WTC11 (cell line): ENCODE data around the gene CD8B. TPM values are rescaled to one million over a fixed set of nuclear protein-coding genes. Genes with fewer than 3 reads are reported as not detected.

ENCODE experiments used
- ATAC-seq: fragments of 200-7000 bp; cut with Tn5 transposase; 2 replicates; pipeline ENCODE4 v1.10.0; 2021; ENCODE audit warnings: mild to moderate bottlenecking, moderate library complexity
- CTCF ChIA-PET: fragments of 300-600 bp; sonication (Branson Sonifier 250); formaldehyde crosslinking; loops from one replicate; lab custom pipeline; 2021; ENCODE audit warnings: antibody characterized with exemption; lab: Charles Lee
- POLR2A ChIA-PET: fragments of 350-600 bp; sonication (Branson Sonifier 250); formaldehyde crosslinking; loops from one replicate; lab custom pipeline; 2021; ENCODE audit warnings: antibody characterized with exemption; lab: Charles Lee
- DNase-seq: peaks from one replicate; pipeline ENCODE4 v3.0.0; 2021; ENCODE audit warnings: low spot score
- H3K27ac Mint-ChIP-seq: 2 replicates; pipeline ENCODE4 v1.8.0; 2021; ENCODE audit warnings: mixed read lengths
- H3K27me3 Mint-ChIP-seq: 2 replicates; pipeline ENCODE4 v1.8.0; 2021; ENCODE audit warnings: low read depth, mild to moderate bottlenecking, moderate library complexity, mixed read lengths
- H3K36me3 Mint-ChIP-seq: 2 replicates; pipeline ENCODE4 v1.8.0; 2021; ENCODE audit warnings: mixed read lengths
- H3K4me1 Mint-ChIP-seq: 2 replicates; pipeline ENCODE4 v1.8.0; 2022; ENCODE audit warnings: mixed read lengths
- H3K4me3 Mint-ChIP-seq: 2 replicates; pipeline ENCODE4 v1.8.0; 2021; ENCODE audit warnings: mild to moderate bottlenecking, moderate library complexity, mixed read lengths
- H3K9me3 Mint-ChIP-seq: 2 replicates; pipeline ENCODE4 v1.8.0; 2021; ENCODE audit warnings: mixed read lengths
- CREB1 ChIP-seq: sonication (generic); formaldehyde crosslinking; IDR thresholded peaks from 2 replicates; pipeline ENCODE4 v1.8.0; 2023; ENCODE audit warnings: mild to moderate bottlenecking, missing genetic modification reagents
- ELF4 ChIP-seq: sonication (generic); formaldehyde crosslinking; IDR thresholded peaks from 2 replicates; pipeline ENCODE4 v1.8.1; 2022; ENCODE audit warnings: low read depth, mild to moderate bottlenecking, moderate library complexity, missing genetic modification reagents
- ESRRA ChIP-seq: sonication (generic); formaldehyde crosslinking; IDR thresholded peaks from 2 replicates; pipeline ENCODE4 v1.8.1; 2022; ENCODE audit warnings: mild to moderate bottlenecking, missing genetic modification reagents, borderline replicate concordance
- FOXJ3 ChIP-seq: sonication (generic); formaldehyde crosslinking; IDR thresholded peaks from 2 replicates; pipeline ENCODE4 v1.9.0; 2021; ENCODE audit warnings: missing genetic modification reagents, mild to moderate bottlenecking, borderline replicate concordance
- GRHL2 ChIP-seq: fragments of 250-450 bp; sonication (Bioruptor Pico); IDR thresholded peaks from 2 replicates; pipeline ENCODE4 v1.8.0; 2022; ENCODE audit warnings: mild to moderate bottlenecking, moderate library complexity; ENCODE audit not compliant: insufficient replicate concordance, severe bottlenecking
- GTF2I ChIP-seq: fragments of 250-450 bp; sonication (Bioruptor Pico); conservative IDR thresholded peaks from 2 replicates; pipeline ENCODE4 v1.4.0; 2021; ENCODE audit warnings: mild to moderate bottlenecking
- JAZF1 ChIP-seq: fragments of 250-450 bp; sonication (Bioruptor Pico); IDR thresholded peaks from 2 replicates; pipeline ENCODE4 v1.9.0; 2021; ENCODE audit warnings: moderate library complexity, mild to moderate bottlenecking, inconsistent platforms
- JUN ChIP-seq: sonication (generic); formaldehyde crosslinking; IDR thresholded peaks from 2 replicates; pipeline ENCODE4 v1.8.0; 2023; ENCODE audit warnings: mild to moderate bottlenecking, missing genetic modification reagents
- NFYB ChIP-seq: sonication (generic); formaldehyde crosslinking; conservative IDR thresholded peaks from 2 replicates; pipeline ENCODE4 v1.8.0; 2022; ENCODE audit warnings: low read depth, missing genetic modification reagents
- PRRX2 ChIP-seq: fragments of 250-450 bp; sonication (Bioruptor Pico); IDR thresholded peaks from 2 replicates; pipeline ENCODE4 v1.8.0; 2021; ENCODE audit warnings: mild to moderate bottlenecking
- SMAD4 ChIP-seq: sonication (generic); formaldehyde crosslinking; IDR thresholded peaks from 2 replicates; pipeline ENCODE4 v1.8.0; 2022; ENCODE audit warnings: mild to moderate bottlenecking, missing genetic modification reagents
- TP53 ChIP-seq: sonication (generic); formaldehyde crosslinking; IDR thresholded peaks from 2 replicates; pipeline ENCODE4 v1.8.1; 2023; ENCODE audit warnings: mild to moderate bottlenecking, missing genetic modification reagents
- ZNF423 ChIP-seq: fragments of 250-450 bp; sonication (Bioruptor Pico); IDR thresholded peaks from 2 replicates; pipeline ENCODE4 v2.1.2; 2022; ENCODE audit warnings: mild to moderate bottlenecking, moderate library complexity
- total RNA-seq: library from RNA; stranded (reverse); gene quantifications from 3 replicates; pipeline ENCODE4 v1.2.3, GENCODE V29; 2021
- TF ChIP-seq, protein P1 (sequence below): sonication (generic); formaldehyde crosslinking; IDR thresholded peaks from 2 replicates; pipeline ENCODE4 v1.8.1; 2023; ENCODE audit warnings: mild to moderate bottlenecking, missing genetic modification reagents, borderline replicate concordance
- TF ChIP-seq, protein P2 (sequence below): sonication (generic); formaldehyde crosslinking; IDR thresholded peaks from 2 replicates; pipeline ENCODE4 v1.8.0; 2022; ENCODE audit warnings: mild to moderate bottlenecking, missing genetic modification reagents
- TF ChIP-seq, protein P3 (sequence below): fragments of 250-450 bp; sonication (Bioruptor Pico); IDR thresholded peaks from 2 replicates; pipeline ENCODE4 v2.1.2; 2022; ENCODE audit warnings: mild to moderate bottlenecking, moderate library complexity
- TF ChIP-seq, protein P4 (sequence below): sonication (generic); formaldehyde crosslinking; IDR thresholded peaks from 2 replicates; pipeline ENCODE4 v1.8.0; 2022; ENCODE audit warnings: mild to moderate bottlenecking, missing genetic modification reagents

The CD8B gene
- total RNA-seq, 1 experiment from 2014 or later, result 0.70 TPM

DNA sequence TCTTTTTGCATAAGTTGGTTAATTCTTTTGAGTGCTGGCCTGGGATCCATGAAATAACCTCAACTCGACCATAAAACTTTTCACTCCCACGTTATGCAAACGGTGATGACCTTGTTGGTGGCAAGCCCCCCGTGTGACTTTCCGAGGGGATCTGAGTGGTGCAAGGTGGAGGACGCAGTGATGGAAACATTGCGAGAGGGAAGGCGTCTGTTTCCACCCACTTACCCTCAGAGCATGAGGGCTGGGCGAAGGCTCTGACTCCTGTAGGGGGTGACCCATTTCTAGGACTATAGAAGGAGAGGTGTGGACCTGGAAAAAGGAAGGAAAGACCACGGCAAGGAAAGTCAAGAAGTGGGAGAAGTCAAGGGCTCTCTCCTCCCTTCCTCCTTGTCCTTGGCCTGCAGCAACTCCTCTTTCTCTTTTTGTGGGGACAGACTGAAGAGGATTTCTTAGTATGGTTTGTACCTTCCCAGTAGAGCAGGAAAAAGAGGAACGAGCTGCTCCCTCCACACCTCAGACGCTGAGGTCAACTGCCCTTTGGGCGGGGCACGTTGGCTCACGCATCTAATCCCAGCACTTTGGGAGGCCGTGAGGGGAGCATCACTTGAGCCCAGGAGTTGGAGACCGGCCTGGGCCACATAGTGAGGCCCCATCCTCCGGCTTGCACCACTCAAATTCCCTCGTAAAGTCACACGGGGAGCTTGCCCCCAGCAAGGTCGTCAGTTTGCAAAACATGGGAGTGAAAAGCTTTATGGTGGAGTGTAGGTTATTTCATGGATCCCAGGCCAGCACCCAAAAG is 55.4 kb downstream of the CD8B start (continued):
- TF ChIP-seq, protein P1, sequence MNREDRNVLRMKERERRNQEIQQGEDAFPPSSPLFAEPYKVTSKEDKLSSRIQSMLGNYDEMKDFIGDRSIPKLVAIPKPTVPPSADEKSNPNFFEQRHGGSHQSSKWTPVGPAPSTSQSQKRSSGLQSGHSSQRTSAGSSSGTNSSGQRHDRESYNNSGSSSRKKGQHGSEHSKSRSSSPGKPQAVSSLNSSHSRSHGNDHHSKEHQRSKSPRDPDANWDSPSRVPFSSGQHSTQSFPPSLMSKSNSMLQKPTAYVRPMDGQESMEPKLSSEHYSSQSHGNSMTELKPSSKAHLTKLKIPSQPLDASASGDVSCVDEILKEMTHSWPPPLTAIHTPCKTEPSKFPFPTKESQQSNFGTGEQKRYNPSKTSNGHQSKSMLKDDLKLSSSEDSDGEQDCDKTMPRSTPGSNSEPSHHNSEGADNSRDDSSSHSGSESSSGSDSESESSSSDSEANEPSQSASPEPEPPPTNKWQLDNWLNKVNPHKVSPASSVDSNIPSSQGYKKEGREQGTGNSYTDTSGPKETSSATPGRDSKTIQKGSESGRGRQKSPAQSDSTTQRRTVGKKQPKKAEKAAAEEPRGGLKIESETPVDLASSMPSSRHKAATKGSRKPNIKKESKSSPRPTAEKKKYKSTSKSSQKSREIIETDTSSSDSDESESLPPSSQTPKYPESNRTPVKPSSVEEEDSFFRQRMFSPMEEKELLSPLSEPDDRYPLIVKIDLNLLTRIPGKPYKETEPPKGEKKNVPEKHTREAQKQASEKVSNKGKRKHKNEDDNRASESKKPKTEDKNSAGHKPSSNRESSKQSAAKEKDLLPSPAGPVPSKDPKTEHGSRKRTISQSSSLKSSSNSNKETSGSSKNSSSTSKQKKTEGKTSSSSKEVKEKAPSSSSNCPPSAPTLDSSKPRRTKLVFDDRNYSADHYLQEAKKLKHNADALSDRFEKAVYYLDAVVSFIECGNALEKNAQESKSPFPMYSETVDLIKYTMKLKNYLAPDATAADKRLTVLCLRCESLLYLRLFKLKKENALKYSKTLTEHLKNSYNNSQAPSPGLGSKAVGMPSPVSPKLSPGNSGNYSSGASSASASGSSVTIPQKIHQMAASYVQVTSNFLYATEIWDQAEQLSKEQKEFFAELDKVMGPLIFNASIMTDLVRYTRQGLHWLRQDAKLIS, result no peak
- no peak for TF ChIP-seq ELF4

DNA sequence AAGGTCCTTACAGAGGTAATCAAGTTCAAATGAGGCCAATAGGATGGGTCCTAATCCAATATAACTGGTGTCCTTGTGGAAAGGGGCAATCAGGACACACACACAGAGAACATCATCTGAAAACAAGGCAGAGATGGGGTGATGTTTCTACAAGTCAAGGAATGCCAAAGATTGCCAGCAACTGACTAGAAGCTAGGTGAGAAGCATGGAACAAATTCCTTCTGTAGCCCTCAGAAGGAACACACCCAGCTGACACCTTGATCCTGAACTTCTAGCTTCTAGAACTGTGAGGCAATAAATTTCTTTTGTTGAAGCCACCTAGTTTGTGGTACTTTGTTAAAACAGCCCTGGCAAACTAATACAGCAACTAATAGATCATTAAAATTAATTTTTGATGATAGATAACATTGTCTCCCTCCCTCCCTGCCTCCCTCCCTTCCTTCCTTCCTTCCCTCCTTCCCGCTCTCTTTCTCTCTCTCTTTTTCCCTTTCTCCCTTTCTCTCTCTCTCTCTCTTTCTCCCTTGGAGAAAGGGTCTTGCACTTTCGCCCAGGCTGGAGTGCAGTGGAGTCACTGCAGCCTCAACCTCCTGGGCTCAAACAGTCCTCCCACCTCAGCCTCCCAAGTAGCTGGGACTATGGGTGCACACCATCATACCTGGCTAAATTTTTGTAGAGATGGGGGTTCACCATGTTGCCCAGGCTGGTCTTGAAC is 60.7 kb downstream of the CD8B start:
- CTCF ChIA-PET, result no interaction called here

DNA sequence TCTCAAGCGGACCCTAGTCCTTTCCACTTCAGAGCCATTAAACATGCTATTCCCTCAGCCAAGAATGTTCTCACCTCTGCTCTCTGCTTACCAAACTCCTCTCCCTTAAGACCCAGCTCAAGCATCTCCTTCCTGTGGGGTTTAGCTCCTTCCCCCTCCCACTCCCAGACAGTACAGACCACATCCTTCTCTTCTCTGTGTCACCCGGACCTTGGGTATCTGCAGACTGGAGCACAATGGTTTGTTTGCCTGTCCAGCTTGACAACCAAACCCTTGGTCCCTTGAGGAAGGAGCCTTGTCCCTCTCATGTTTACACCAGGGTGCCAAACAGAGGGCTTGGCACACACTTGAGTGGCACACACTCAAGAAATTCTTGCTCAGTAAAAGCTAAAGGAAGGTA is 66.8 kb downstream of the CD8B start:
- peaks cover 67% of the 10 kb centered on the region for H3K27me3 Mint-ChIP-seq
- CTCF ChIA-PET, result no interaction called here

More for the DNA sequence above, 60.7 kb downstream of the CD8B start:
- ATAC-seq (no peak), DNase-seq (no peak)
- H3K9me3 Mint-ChIP-seq, result peaks cover 14% of the 10 kb centered on the region
- TF ChIP-seq, protein P2, sequence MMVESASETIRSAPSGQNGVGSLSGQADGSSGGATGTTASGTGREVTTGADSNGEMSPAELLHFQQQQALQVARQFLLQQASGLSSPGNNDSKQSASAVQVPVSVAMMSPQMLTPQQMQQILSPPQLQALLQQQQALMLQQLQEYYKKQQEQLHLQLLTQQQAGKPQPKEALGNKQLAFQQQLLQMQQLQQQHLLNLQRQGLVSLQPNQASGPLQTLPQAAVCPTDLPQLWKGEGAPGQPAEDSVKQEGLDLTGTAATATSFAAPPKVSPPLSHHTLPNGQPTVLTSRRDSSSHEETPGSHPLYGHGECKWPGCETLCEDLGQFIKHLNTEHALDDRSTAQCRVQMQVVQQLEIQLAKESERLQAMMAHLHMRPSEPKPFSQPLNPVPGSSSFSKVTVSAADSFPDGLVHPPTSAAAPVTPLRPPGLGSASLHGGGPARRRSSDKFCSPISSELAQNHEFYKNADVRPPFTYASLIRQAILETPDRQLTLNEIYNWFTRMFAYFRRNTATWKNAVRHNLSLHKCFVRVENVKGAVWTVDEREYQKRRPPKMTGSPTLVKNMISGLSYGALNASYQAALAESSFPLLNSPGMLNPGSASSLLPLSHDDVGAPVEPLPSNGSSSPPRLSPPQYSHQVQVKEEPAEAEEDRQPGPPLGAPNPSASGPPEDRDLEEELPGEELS (CRISPR knock-in tag), result no peak
- TF ChIP-seq FOXJ3 (CRISPR knock-in tag) (no peak), ESRRA (no peak), ZNF423 (CRISPR knock-in tag) (no peak), GRHL2 (CRISPR knock-in tag) (no peak)
- no peak overlapping the region for H3K4me3 Mint-ChIP-seq
- peaks cover 14% of the 10 kb centered on the region for H3K36me3 Mint-ChIP-seq
- no peak overlapping the region for H3K27ac Mint-ChIP-seq
- H3K4me1 Mint-ChIP-seq, result no peaks in the 10 kb centered on the region
- POLR2A ChIA-PET, result no interaction called here
- peaks cover 18% of the 10 kb centered on the region for H3K27me3 Mint-ChIP-seq

DNA sequence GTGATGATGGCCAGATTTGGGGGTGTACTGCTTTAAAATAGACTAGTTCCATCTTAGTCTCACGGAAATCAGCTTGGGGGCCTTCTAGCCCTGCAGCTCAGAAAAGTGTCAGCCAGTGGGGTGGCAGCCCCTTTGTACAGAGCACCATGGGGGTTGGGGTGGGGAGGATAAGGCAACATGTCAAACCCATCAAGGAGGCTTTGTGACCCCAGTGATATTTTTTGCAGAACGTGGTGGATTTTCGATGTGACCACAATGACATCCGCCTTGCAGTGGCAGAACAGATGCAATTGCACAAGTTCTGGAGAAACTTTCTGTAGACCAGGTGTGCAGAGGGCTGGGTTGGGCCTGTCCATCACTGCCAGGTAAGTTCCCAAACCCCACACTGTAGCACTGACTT is 67.9 kb downstream of the CD8B start:
- no peak overlapping the region for H3K4me3 Mint-ChIP-seq
- ChIA-PET CTCF (no interaction called here), POLR2A (no interaction called here)
- DNase-seq (no peak), ATAC-seq (no peak)
- peaks cover 17% of the 10 kb centered on the region for H3K4me1 Mint-ChIP-seq
- H3K36me3 Mint-ChIP-seq, result peaks cover 19% of the 10 kb centered on the region
- peaks cover 78% of the 10 kb centered on the region for H3K27me3 Mint-ChIP-seq
- no peak overlapping the region for H3K27ac Mint-ChIP-seq
- H3K9me3 Mint-ChIP-seq, result peaks cover 26% of the 10 kb centered on the region
- no peak for TF ChIP-seq TP53
- TF ChIP-seq CREB1 (CRISPR knock-in tag), result no peak
- TF ChIP-seq SMAD4 (CRISPR knock-in tag), result no peak
- no peak for TF ChIP-seq FOXJ3 (CRISPR knock-in tag)
- TF ChIP-seq NFYB (CRISPR knock-in tag), result no peak
- no peak for TF ChIP-seq JUN (CRISPR knock-in tag)
- TF ChIP-seq, protein P3, sequence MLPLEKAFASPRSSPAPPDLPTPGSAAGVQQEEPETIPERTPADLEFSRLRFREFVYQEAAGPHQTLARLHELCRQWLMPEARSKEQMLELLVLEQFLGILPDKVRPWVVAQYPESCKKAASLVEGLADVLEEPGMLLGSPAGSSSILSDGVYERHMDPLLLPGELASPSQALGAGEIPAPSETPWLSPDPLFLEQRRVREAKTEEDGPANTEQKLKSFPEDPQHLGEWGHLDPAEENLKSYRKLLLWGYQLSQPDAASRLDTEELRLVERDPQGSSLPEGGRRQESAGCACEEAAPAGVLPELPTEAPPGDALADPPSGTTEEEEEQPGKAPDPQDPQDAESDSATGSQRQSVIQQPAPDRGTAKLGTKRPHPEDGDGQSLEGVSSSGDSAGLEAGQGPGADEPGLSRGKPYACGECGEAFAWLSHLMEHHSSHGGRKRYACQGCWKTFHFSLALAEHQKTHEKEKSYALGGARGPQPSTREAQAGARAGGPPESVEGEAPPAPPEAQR (CRISPR knock-in tag), result no peak
- TF ChIP-seq JAZF1 (CRISPR knock-in tag), result no peak
- TF ChIP-seq, protein P1, result no peak
- TF ChIP-seq GTF2I (CRISPR knock-in tag), result no peak

More for the DNA sequence above, 66.8 kb downstream of the CD8B start:
- H3K27ac Mint-ChIP-seq, result no peak overlapping the region
- POLR2A ChIA-PET, result no interaction called here
- peaks cover 19% of the 10 kb centered on the region for H3K36me3 Mint-ChIP-seq
- H3K4me3 Mint-ChIP-seq, result no peak overlapping the region
- TF ChIP-seq ESRRA, result no peak
- TF ChIP-seq PRRX2 (CRISPR knock-in tag), result no peak
- TF ChIP-seq, protein P4, sequence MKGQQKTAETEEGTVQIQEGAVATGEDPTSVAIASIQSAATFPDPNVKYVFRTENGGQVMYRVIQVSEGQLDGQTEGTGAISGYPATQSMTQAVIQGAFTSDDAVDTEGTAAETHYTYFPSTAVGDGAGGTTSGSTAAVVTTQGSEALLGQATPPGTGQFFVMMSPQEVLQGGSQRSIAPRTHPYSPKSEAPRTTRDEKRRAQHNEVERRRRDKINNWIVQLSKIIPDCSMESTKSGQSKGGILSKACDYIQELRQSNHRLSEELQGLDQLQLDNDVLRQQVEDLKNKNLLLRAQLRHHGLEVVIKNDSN (CRISPR knock-in tag), result no peak
- no peak for DNase-seq
- peaks cover 26% of the 10 kb centered on the region for H3K9me3 Mint-ChIP-seq
- peaks cover 12% of the 10 kb centered on the region for H3K4me1 Mint-ChIP-seq
- no peak for ATAC-seq
